ENCODE results near the gene DNMT3A.

DNMT3A gene

GRCh38 chr2:25363733-25364132, 22.0 kb upstream of the DNMT3A start:
- H3K4me3 ChIP-seq (ENCODE audit: low read depth, low read length) = no peak overlapping the region
- no peak for DNase-seq (ENCODE audit: low read depth, low spot score)
- no peak for TF ChIP-seq CTCF (IDR thresholded peaks at IDR 0.05; ENCODE audit: insufficient read depth, low read length, missing control alignments)
- ChIA-PET POLR2A (no interaction called here), CTCF (interaction anchor here (1.7 to 6.5 kb wide), 4 partner anchors 10 to 202 kb away, joined by 5 to 184 read pairs (median 66); no protein-coding TSS in a partner anchor)

GRCh38 chr2:25362434-25363145, 20.9 kb upstream of the DNMT3A start:
- H3K4me3 ChIP-seq (ENCODE audit: low read depth, low read length) = peak overlapping the region; percentile 44
- no peak for TF ChIP-seq CTCF (IDR thresholded peaks at IDR 0.05; ENCODE audit: insufficient read depth, low read length, missing control alignments)
- no peak for DNase-seq (ENCODE audit: low read depth, low spot score)
- ChIA-PET POLR2A (no interaction called here), CTCF (interaction anchor here (0.6 to 6.5 kb wide), 63 partner anchors 11 to 417 kb away, joined by 3 to 184 read pairs (median 5); partner anchors contain the start of gene DNMT3A)

GRCh38 chr2:25362049-25362433, 20.3 kb upstream of the DNMT3A start:
- peak overlapping the region; percentile 44 for H3K4me3 ChIP-seq (ENCODE audit: low read depth, low read length)
- POLR2A ChIA-PET = no interaction called here
- DNase-seq (ENCODE audit: low read depth, low spot score) = peak; percentile 31

GRCh38 chr2:25361261-25362048, 19.7 kb upstream of the DNMT3A start:
- peak overlapping the region; percentile 26 for H3K4me3 ChIP-seq (ENCODE audit: low read depth, low read length)
- no peak for TF ChIP-seq CTCF (IDR thresholded peaks at IDR 0.05; ENCODE audit: insufficient read depth, low read length, missing control alignments)
- ChIA-PET CTCF (interaction anchor here (0.6 to 6.5 kb wide), 56 partner anchors 12 to 416 kb away, joined by 3 to 184 read pairs (median 5); partner anchors contain the start of gene DNMT3A), POLR2A (no interaction called here)
- no peak for DNase-seq (ENCODE audit: low read depth, low spot score)

More at GRCh38 chr2:25362049-25362433, 20.3 kb upstream of the DNMT3A start:
- CTCF ChIA-PET = interaction anchor here (0.6 to 6.5 kb wide), 63 partner anchors 12 to 417 kb away, joined by 3 to 184 read pairs (median 5); partner anchors contain the start of gene DNMT3A
- peak; percentile 95 for TF ChIP-seq CTCF (IDR thresholded peaks at IDR 0.05; ENCODE audit: insufficient read depth, low read length, missing control alignments)

GRCh38 chr2:25358836-25359235, 17.1 kb upstream of the DNMT3A start:
- TF ChIP-seq CTCF (IDR thresholded peaks at IDR 0.05; ENCODE audit: insufficient read depth, low read length, missing control alignments) = no peak
- no peak overlapping the region for H3K4me3 ChIP-seq (ENCODE audit: low read depth, low read length)
- CTCF ChIA-PET = interaction anchor here (0.9 to 6.5 kb wide), 3 partner anchors 10 to 49 kb away, joined by 3 to 184 read pairs (median 107); no protein-coding TSS in a partner anchor
- DNase-seq (ENCODE audit: low read depth, low spot score) = no peak
- POLR2A ChIA-PET = no interaction called here
